Endodermal cell (in vitro differentiated cells): ENCODE results near the gene EPS8L2. TPM values are rescaled to one million over a fixed set of nuclear protein-coding genes. Genes with fewer than 3 reads are reported as not detected.

ENCODE experiments used
- DNase-seq: peaks from one replicate; pipeline ENCODE4 v3.0.0-alpha.2; 2017
- H3K27ac ChIP-seq: 2 replicates; pipeline ENCODE4 v1.5.1; 2013; ENCODE audit warnings: mild to moderate bottlenecking, low read depth, low read length, moderate library complexity
- H3K27me3 ChIP-seq: 2 replicates; pipeline ENCODE4 v1.6.1; 2013; ENCODE audit warnings: mild to moderate bottlenecking, low read length, moderate library complexity; ENCODE audit not compliant: insufficient read depth, control insufficient read depth, poor library complexity, severe bottlenecking
- H3K36me3 ChIP-seq: 2 replicates; pipeline ENCODE4 v1.7.0; 2013; ENCODE audit warnings: mild to moderate bottlenecking, low read length, moderate library complexity; ENCODE audit not compliant: control insufficient read depth, insufficient read depth
- H3K4me1 ChIP-seq: one replicate; pipeline ENCODE4 v1.7.0; 2013; ENCODE audit warnings: low read length; ENCODE audit not compliant: control insufficient read depth, insufficient read depth
- H3K4me3 ChIP-seq: 2 replicates; pipeline ENCODE4 v1.5.1; 2013; ENCODE audit warnings: mild to moderate bottlenecking, low read length, moderate library complexity
- H3K9ac ChIP-seq: 2 replicates; pipeline ENCODE4 v1.6.1; 2013; ENCODE audit warnings: mild to moderate bottlenecking, low read length, moderate library complexity; ENCODE audit not compliant: poor library complexity, severe bottlenecking; ENCODE audit errors: extremely low read depth
- H3K9me3 ChIP-seq: 2 replicates; pipeline ENCODE4 v1.6.1; 2013; ENCODE audit warnings: mild to moderate bottlenecking, low read length, moderate library complexity; ENCODE audit not compliant: control insufficient read depth
- H3K27ac Mint-ChIP-seq: 2 replicates; pipeline ENCODE4 v1.8.0; 2020; ENCODE audit warnings: mixed read lengths
- H3K27me3 Mint-ChIP-seq: 2 replicates; pipeline ENCODE4 v1.8.0; 2021; ENCODE audit warnings: mild to moderate bottlenecking, mixed read lengths; ENCODE audit not compliant: insufficient read depth
- H3K36me3 Mint-ChIP-seq: 2 replicates; pipeline ENCODE4 v1.8.0; 2020; ENCODE audit warnings: low read depth, mixed read lengths
- H3K4me1 Mint-ChIP-seq: 2 replicates; pipeline ENCODE4 v1.8.0; 2020; ENCODE audit warnings: mixed read lengths
- H3K4me3 Mint-ChIP-seq: 2 replicates; pipeline ENCODE4 v1.8.0; 2020; ENCODE audit warnings: mild to moderate bottlenecking, moderate library complexity, mixed read lengths
- H3K9me3 Mint-ChIP-seq: 2 replicates; pipeline ENCODE4 v1.8.0; 2020; ENCODE audit warnings: mild to moderate bottlenecking, mixed read lengths
- WGBS, 2 experiments: methylation state at CpG; one replicate each; pipeline versions ENCODE4 v1.1.5 to v1.1.7; 2013; ENCODE audit warnings: missing lambda C conversion rate in 2 of 2, mixed read lengths in 1 of 2; ENCODE audit not compliant: insufficient coverage in 1 of 2, insufficient read length in 1 of 2; 5-methylcytosine and 5-hydroxymethylcytosine counted together
- total RNA-seq, 2 donors: library from RNA; stranded (reverse); fragmentation: NEBNext Ultra II Directional in 1 of 2; extraction: Animal tissue kit (Norgen Biotek cat#: 25700) in 1 of 2; gene quantifications; 2 replicates in 1 of 2; 3 replicates in 1 of 2; pipeline ENCODE4 v1.2.1, GENCODE V29; 2021
- TF ChIP-seq, protein P1 (sequence below): fragments of 200-600 bp; sonication (generic); conservative IDR thresholded peaks from 2 replicates; pipeline ENCODE4 v1.5.0; 2021; ENCODE audit warnings: antibody characterized with exemption, mild to moderate bottlenecking

EPS8L2 gene
- total RNA-seq, 2 donors from 2014 or later = 26.2 to 28.0 TPM

DNA sequence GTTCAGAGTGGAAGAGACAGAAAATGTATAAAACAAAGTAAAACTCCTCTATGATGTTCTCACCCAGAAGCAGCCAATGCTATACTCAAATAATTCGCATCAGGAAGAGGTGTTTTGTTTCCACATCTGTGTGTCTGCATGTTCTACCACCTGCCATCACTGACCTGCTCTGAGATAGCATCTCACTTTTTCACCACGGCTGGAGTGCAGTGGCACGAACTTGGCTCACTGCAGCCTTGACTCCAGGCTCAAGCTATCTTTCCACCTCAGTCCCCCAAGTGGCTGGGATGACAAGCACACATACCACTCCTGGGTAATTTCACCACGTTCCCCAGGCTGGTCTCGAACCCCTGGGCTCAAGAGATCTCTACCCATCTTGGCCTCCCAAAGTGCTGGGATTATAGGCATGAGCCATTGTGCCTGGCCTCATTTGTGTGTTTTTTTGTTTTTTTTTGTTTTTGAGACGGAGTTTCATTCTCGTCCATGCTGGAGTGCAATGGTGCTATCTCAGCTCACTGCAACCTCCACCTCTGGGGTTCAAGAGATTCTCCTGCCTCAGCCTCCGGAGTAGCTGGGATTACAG is 55.6 kb downstream of the EPS8L2 start:
- no peaks in the 10 kb centered on the region for H3K27me3 Mint-ChIP-seq
- 90 to 96% methylated on average over 8 of the region's 8 CpGs for whole genome bisulfite sequencing, 2 experiments
- H3K27ac ChIP-seq = no peak overlapping the region
- H3K27me3 ChIP-seq = no peaks in the 10 kb centered on the region
- TF ChIP-seq, protein P1, sequence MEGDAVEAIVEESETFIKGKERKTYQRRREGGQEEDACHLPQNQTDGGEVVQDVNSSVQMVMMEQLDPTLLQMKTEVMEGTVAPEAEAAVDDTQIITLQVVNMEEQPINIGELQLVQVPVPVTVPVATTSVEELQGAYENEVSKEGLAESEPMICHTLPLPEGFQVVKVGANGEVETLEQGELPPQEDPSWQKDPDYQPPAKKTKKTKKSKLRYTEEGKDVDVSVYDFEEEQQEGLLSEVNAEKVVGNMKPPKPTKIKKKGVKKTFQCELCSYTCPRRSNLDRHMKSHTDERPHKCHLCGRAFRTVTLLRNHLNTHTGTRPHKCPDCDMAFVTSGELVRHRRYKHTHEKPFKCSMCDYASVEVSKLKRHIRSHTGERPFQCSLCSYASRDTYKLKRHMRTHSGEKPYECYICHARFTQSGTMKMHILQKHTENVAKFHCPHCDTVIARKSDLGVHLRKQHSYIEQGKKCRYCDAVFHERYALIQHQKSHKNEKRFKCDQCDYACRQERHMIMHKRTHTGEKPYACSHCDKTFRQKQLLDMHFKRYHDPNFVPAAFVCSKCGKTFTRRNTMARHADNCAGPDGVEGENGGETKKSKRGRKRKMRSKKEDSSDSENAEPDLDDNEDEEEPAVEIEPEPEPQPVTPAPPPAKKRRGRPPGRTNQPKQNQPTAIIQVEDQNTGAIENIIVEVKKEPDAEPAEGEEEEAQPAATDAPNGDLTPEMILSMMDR = no peak
- H3K4me3 ChIP-seq = no peak overlapping the region
- no peaks in the 10 kb centered on the region for H3K9me3 ChIP-seq
- H3K9ac ChIP-seq = no peak overlapping the region
- peaks cover 67% of the 10 kb centered on the region for H3K36me3 ChIP-seq
- H3K4me1 ChIP-seq = no peaks in the 10 kb centered on the region
- H3K36me3 Mint-ChIP-seq = peaks cover 61% of the 10 kb centered on the region
- H3K9me3 Mint-ChIP-seq = no peaks in the 10 kb centered on the region
- no peak overlapping the region for H3K4me3 Mint-ChIP-seq
- H3K4me1 Mint-ChIP-seq = no peaks in the 10 kb centered on the region
- no peak overlapping the region for H3K27ac Mint-ChIP-seq
- no peak for DNase-seq

DNA sequence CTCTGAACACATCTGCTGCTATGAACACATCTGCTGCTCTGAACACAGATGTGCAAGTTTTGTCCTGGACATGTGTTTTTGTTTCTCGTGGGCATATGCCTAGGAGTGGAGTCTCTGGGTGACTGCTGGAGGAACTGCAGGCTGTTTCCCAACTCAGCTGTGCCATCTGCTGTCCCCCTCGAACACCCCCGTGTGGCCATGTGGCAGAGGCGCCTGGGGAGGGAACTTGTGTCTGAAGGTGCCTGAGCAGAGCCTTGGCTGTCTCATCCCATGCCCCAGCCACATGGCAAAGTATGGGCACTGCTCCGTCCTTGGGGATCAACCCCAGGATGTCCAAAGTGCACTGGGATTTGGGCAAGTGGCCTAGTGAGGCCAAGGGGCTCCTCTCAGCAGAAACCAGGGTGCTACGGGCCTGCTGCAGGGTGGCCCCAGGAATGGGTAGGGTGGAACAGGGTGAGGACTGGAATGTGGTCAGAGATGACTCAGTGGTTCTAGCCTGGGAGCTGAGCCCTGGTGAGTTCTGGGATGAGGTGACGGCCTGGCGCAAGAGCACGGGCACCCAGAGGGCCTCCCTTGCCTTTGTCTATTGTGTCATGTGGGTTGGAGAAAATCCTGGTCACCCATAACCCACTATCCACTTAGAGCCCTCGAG is 56.5 kb downstream of the EPS8L2 start:
- no peaks in the 10 kb centered on the region for H3K9me3 ChIP-seq
- Mint-ChIP-seq H3K27me3 (no peaks in the 10 kb centered on the region), H3K9me3 (no peaks in the 10 kb centered on the region), H3K4me3 (no peak overlapping the region), H3K27ac (peak overlapping the region; percentile 41), H3K4me1 (no peaks in the 10 kb centered on the region), H3K36me3 (peaks cover 60% of the 10 kb centered on the region)
- TF ChIP-seq, protein P1 = peak; percentile 39
- WGBS, 2 experiments = 83 to 90% methylated on average over 4 to 10 of the region's 10 CpGs
- peak overlapping the region; percentile 38 for H3K27ac ChIP-seq
- H3K27me3 ChIP-seq = no peaks in the 10 kb centered on the region
- H3K9ac ChIP-seq = no peak overlapping the region
- no peak overlapping the region for H3K4me3 ChIP-seq
- H3K4me1 ChIP-seq = no peaks in the 10 kb centered on the region
- H3K36me3 ChIP-seq = peaks cover 63% of the 10 kb centered on the region
- peak; percentile 78 for DNase-seq

DNA sequence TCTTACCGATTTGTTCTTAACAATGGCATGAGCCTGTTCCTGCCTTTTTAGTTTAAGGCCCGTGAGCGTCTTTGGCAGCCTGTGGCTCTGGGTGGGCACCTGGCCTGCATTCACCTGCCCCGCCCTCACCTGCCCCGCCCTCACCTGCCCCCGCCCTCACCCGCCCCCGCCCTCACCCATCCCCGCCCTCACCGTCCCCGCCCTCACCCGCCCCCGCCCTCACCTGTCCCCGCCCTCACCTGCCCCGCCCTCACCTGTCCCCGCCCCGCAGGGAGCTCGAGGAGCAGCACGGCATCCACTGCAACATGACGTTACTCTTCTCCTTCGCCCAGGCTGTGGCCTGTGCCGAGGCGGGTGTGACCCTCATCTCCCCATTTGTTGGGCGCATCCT is 57.0 kb downstream of the EPS8L2 start:
- WGBS, 2 experiments = 73 to 83% methylated on average over 8 to 17 of the region's 24 CpGs
- no peaks in the 10 kb centered on the region for H3K9me3 ChIP-seq
- H3K4me1 ChIP-seq = no peaks in the 10 kb centered on the region
- Mint-ChIP-seq H3K27ac (peak overlapping the region; percentile 58), H3K36me3 (peaks cover 58% of the 10 kb centered on the region), H3K4me1 (no peaks in the 10 kb centered on the region), H3K4me3 (no peak overlapping the region), H3K27me3 (no peaks in the 10 kb centered on the region), H3K9me3 (no peaks in the 10 kb centered on the region)
- H3K27ac ChIP-seq = no peak overlapping the region
- no peaks in the 10 kb centered on the region for H3K27me3 ChIP-seq
- no peak overlapping the region for H3K4me3 ChIP-seq
- H3K36me3 ChIP-seq = peaks cover 62% of the 10 kb centered on the region
- DNase-seq = peak; percentile 85
- TF ChIP-seq, protein P1 = no peak
- no peak overlapping the region for H3K9ac ChIP-seq
